ENCODE measurements around the gene MRGPRD.

DNA sequence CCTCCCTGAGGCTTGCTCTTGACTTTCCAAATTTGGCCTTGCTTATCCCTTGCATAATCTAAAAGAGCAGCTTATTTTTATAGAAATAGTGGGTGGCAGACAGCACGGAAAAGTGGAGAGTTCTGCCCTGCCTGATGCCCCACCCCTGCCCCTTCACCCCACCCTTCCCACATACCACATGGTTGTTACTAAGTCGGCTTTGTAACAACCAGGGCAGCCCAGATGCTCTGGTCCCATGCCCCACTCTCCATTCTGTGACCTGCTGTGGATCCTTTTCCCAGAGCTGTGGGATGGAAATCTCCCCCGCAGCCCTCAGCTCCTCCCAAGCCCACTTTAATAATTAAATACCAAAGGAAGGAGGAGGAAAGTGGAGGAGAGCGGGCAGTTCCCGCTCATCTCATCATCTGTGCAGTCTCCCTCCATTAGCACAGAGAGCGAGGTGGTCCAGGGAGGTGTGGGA lies 21.4 kb upstream of the MRGPRD start:
- TF ChIP-seq, protein P1, sequence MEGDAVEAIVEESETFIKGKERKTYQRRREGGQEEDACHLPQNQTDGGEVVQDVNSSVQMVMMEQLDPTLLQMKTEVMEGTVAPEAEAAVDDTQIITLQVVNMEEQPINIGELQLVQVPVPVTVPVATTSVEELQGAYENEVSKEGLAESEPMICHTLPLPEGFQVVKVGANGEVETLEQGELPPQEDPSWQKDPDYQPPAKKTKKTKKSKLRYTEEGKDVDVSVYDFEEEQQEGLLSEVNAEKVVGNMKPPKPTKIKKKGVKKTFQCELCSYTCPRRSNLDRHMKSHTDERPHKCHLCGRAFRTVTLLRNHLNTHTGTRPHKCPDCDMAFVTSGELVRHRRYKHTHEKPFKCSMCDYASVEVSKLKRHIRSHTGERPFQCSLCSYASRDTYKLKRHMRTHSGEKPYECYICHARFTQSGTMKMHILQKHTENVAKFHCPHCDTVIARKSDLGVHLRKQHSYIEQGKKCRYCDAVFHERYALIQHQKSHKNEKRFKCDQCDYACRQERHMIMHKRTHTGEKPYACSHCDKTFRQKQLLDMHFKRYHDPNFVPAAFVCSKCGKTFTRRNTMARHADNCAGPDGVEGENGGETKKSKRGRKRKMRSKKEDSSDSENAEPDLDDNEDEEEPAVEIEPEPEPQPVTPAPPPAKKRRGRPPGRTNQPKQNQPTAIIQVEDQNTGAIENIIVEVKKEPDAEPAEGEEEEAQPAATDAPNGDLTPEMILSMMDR (IDR thresholded peaks at IDR 0.05; ENCODE audit: low read length) = no peak
- TF ChIP-seq EZH2 (optimal IDR thresholded peaks at IDR 0.05; ENCODE audit: low read depth, low read length) (no peak), EZH2phosphoT487 (IDR thresholded peaks at IDR 0.05; ENCODE audit: low read length) (no peak)
